ENCODE measurements around the gene SLC25A25. TPM values are rescaled to one million over a fixed set of nuclear protein-coding genes. Genes with fewer than 3 reads are reported as not detected.

Gene SLC25A25
- total RNA-seq, 3 donors from 2014 or later (not counting 1 experiment from before 2014, with no cell fraction given), result 16.8 to 19.1 (median 18.9) TPM

- DNase-seq (no peak), ATAC-seq (no peak)
- H3K27ac ChIP-seq (ENCODE audit: low read length), result peak overlapping the region; percentile 0
- H3K4me1 ChIP-seq (ENCODE audit: control insufficient read depth, insufficient read depth, low read length), result peaks cover 27% of the 10 kb centered on the region
- H3K36me3 ChIP-seq (ENCODE audit: control insufficient read depth, insufficient read depth, low read length), result peaks cover 6% of the 10 kb centered on the region
- intact Hi-C loops (cut with micrococcal nuclease), result loop anchor here (5.0 kb wide), 1 partner anchor 172 kb away; no protein-coding TSS in a partner anchor
- Mint-ChIP-seq H3K9me3 (no peaks in the 10 kb centered on the region), H3K27ac (no peak overlapping the region), H3K27me3 (ENCODE audit: low read depth in 2 of 2) (no peaks in the 10 kb centered on the region), H3K4me3 (no peak overlapping the region), H3K4me1 (peaks cover 6 to 11% of the 10 kb centered on the region in 2 donors), H3K36me3 (no peaks in the 10 kb centered on the region)
- no peak for TF ChIP-seq CTCF (IDR thresholded peaks at IDR 0.05)
- WGBS (ENCODE audit: insufficient coverage), result 85% methylated on average over 29 of the region's 29 CpGs
- H3K9me3 ChIP-seq (ENCODE audit: control insufficient read depth, insufficient read depth, low read length), result no peaks in the 10 kb centered on the region
- H3K27me3 ChIP-seq (ENCODE audit: control insufficient read depth, insufficient read depth, low read length), result no peaks in the 10 kb centered on the region
- no peak overlapping the region for H3K4me3 ChIP-seq (ENCODE audit: low read length)
Measured at GRCh38 chr9:128114326-128115186, 46.5 kb downstream of the SLC25A25 start.

- 80% methylated on average over 26 of the region's 26 CpGs for WGBS (ENCODE audit: insufficient coverage)
- ATAC-seq, result peak in 1 of 3 donors; percentile 27
- no peak for TF ChIP-seq CTCF (IDR thresholded peaks at IDR 0.05)
- H3K4me1 Mint-ChIP-seq, result peaks cover 6 to 11% of the 10 kb centered on the region in 2 donors
- peak overlapping the region; percentile 41 for H3K27ac ChIP-seq (ENCODE audit: low read length)
- no peaks in the 10 kb centered on the region for H3K27me3 Mint-ChIP-seq (ENCODE audit: low read depth in 2 of 2)
- H3K27me3 ChIP-seq (ENCODE audit: control insufficient read depth, insufficient read depth, low read length), result no peaks in the 10 kb centered on the region
- H3K36me3 ChIP-seq (ENCODE audit: control insufficient read depth, insufficient read depth, low read length), result peaks cover 7% of the 10 kb centered on the region
- H3K27ac Mint-ChIP-seq, result no peak overlapping the region
- peaks cover 27% of the 10 kb centered on the region for H3K4me1 ChIP-seq (ENCODE audit: control insufficient read depth, insufficient read depth, low read length)
- H3K4me3 Mint-ChIP-seq, result no peak overlapping the region
- no peak overlapping the region for H3K4me3 ChIP-seq (ENCODE audit: low read length)
- intact Hi-C loops (cut with micrococcal nuclease), result loop anchor here (5.0 kb wide), 1 partner anchor 173 kb away; no protein-coding TSS in a partner anchor
- no peaks in the 10 kb centered on the region for H3K9me3 Mint-ChIP-seq
- H3K9me3 ChIP-seq (ENCODE audit: control insufficient read depth, insufficient read depth, low read length), result no peaks in the 10 kb centered on the region
- no peak for DNase-seq
- H3K36me3 Mint-ChIP-seq, result no peaks in the 10 kb centered on the region
Measured at GRCh38 chr9:128115187-128116103, 47.4 kb downstream of the SLC25A25 start.

GRCh38 chr9:128116104-128117083 is 48.4 kb downstream of the SLC25A25 start:
- peaks cover 10% of the 10 kb centered on the region for H3K36me3 ChIP-seq (ENCODE audit: control insufficient read depth, insufficient read depth, low read length)
- H3K27me3 Mint-ChIP-seq (ENCODE audit: low read depth in 2 of 2), result no peaks in the 10 kb centered on the region
- no peak overlapping the region for H3K4me3 Mint-ChIP-seq
- H3K9me3 ChIP-seq (ENCODE audit: control insufficient read depth, insufficient read depth, low read length), result no peaks in the 10 kb centered on the region
- H3K4me3 ChIP-seq (ENCODE audit: low read length), result no peak overlapping the region
- 92% methylated on average over 16 of the region's 16 CpGs for WGBS (ENCODE audit: insufficient coverage)
- H3K27me3 ChIP-seq (ENCODE audit: control insufficient read depth, insufficient read depth, low read length), result no peaks in the 10 kb centered on the region
- no peaks in the 10 kb centered on the region for H3K36me3 Mint-ChIP-seq
- ATAC-seq, result no peak
- H3K9me3 Mint-ChIP-seq, result no peaks in the 10 kb centered on the region
- no peak for TF ChIP-seq CTCF (IDR thresholded peaks at IDR 0.05)
- peak overlapping the region; percentile 41 for H3K27ac ChIP-seq (ENCODE audit: low read length)
- H3K4me1 ChIP-seq (ENCODE audit: control insufficient read depth, insufficient read depth, low read length), result peaks cover 27% of the 10 kb centered on the region
- no peak for DNase-seq
- intact Hi-C loops (cut with micrococcal nuclease), result loop anchor here (1.0 to 5.0 kb wide), 2 partner anchors 12 to 174 kb away; no protein-coding TSS in a partner anchor
- H3K4me1 Mint-ChIP-seq, result peaks cover 6 to 11% of the 10 kb centered on the region in 2 donors
- H3K27ac Mint-ChIP-seq, result no peak overlapping the region
